Measurements from ENCODE around the gene DYSF. TPM values are rescaled to one million over a fixed set of nuclear protein-coding genes. Genes with fewer than 3 reads are reported as not detected.

DYSF gene
- total RNA-seq, 1 donor from 2014 or later = 72.0 TPM

- no peak for DNase-seq (ENCODE audit: extremely low spot score, unreplicated experiment)
- Mint-ChIP-seq H3K4me1 (ENCODE audit: unreplicated experiment) (no peaks in the 10 kb centered on the region), H3K27me3 (ENCODE audit: unreplicated experiment) (no peaks in the 10 kb centered on the region), H3K27ac (ENCODE audit: unreplicated experiment) (no peak overlapping the region), H3K9me3 (ENCODE audit: unreplicated experiment) (no peaks in the 10 kb centered on the region), H3K4me3 (ENCODE audit: unreplicated experiment) (no peak overlapping the region), H3K36me3 (ENCODE audit: unreplicated experiment) (peaks cover 5% of the 10 kb centered on the region)
- TF ChIP-seq, protein P1, sequence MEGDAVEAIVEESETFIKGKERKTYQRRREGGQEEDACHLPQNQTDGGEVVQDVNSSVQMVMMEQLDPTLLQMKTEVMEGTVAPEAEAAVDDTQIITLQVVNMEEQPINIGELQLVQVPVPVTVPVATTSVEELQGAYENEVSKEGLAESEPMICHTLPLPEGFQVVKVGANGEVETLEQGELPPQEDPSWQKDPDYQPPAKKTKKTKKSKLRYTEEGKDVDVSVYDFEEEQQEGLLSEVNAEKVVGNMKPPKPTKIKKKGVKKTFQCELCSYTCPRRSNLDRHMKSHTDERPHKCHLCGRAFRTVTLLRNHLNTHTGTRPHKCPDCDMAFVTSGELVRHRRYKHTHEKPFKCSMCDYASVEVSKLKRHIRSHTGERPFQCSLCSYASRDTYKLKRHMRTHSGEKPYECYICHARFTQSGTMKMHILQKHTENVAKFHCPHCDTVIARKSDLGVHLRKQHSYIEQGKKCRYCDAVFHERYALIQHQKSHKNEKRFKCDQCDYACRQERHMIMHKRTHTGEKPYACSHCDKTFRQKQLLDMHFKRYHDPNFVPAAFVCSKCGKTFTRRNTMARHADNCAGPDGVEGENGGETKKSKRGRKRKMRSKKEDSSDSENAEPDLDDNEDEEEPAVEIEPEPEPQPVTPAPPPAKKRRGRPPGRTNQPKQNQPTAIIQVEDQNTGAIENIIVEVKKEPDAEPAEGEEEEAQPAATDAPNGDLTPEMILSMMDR (IDR thresholded peaks at IDR 0.05) = no peak
Observed at GRCh38 chr2:71601136-71602114, 148.1 kb downstream of the DYSF start.

GRCh38 chr2:71602115-71602495 lies 148.7 kb downstream of the DYSF start:
- peaks cover 5% of the 10 kb centered on the region for H3K36me3 Mint-ChIP-seq (ENCODE audit: unreplicated experiment)
- no peak overlapping the region for H3K4me3 Mint-ChIP-seq (ENCODE audit: unreplicated experiment)

DNA sequence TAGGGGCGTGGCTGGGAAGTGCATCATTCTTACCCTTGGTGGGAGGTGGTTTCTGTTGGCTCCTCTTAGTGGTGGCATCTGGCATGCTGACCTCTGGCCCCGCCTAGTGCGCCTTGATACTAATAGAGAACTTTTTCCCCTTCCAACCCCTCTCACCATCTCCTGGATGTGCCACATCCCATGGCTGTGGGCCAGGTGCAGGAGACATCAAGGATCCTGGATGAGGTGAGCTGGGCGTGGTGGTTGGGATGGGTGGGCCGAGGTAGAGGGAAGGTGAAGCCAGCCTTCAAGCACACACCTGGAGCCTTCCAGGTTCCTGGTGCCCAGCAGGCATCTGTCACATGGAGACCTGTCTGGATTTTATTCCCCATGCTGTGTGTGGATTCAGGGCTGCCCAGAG lies 149.2 kb downstream of the DYSF start:
- Mint-ChIP-seq H3K4me3 (ENCODE audit: unreplicated experiment) (no peak overlapping the region), H3K27me3 (ENCODE audit: unreplicated experiment) (no peaks in the 10 kb centered on the region), H3K9me3 (ENCODE audit: unreplicated experiment) (no peaks in the 10 kb centered on the region), H3K27ac (ENCODE audit: unreplicated experiment) (no peak overlapping the region), H3K36me3 (ENCODE audit: unreplicated experiment) (peaks cover 5% of the 10 kb centered on the region), H3K4me1 (ENCODE audit: unreplicated experiment) (no peaks in the 10 kb centered on the region)
- DNase-seq (ENCODE audit: extremely low spot score, unreplicated experiment) = no peak
- TF ChIP-seq, protein P1 (IDR thresholded peaks at IDR 0.05) = no peak

More at GRCh38 chr2:71602115-71602495, 148.7 kb downstream of the DYSF start:
- Mint-ChIP-seq H3K9me3 (ENCODE audit: unreplicated experiment) (no peaks in the 10 kb centered on the region), H3K27me3 (ENCODE audit: unreplicated experiment) (no peaks in the 10 kb centered on the region), H3K4me1 (ENCODE audit: unreplicated experiment) (no peaks in the 10 kb centered on the region), H3K27ac (ENCODE audit: unreplicated experiment) (no peak overlapping the region)
- TF ChIP-seq, protein P1 (IDR thresholded peaks at IDR 0.05) = no peak
- no peak for DNase-seq (ENCODE audit: extremely low spot score, unreplicated experiment)

DNA sequence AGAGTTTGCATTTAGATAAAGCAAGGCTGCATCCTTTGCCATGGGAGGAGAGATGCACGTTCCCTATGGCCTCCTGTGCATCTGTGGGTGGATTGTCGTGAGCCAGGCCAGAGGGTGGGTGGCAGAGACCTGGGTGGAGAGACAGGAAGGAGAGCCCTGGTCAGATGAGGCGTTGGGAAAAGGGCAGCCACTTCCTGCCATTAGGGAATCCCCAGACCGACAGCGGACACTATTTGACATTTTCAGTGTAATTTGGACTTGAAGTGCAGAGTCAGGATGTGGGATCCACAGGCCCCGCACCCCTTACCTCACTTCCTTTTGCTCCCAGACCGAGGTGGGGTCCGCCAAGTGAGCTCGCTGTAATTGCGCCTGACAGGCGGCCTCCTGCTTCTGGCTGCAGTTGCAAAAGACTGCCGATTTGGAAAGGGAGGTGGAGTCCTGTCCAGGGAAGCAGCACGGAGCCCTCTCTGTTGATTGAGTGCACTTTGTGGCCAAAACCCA lies 150.0 kb downstream of the DYSF start:
- Mint-ChIP-seq H3K27me3 (ENCODE audit: unreplicated experiment) (no peaks in the 10 kb centered on the region), H3K9me3 (ENCODE audit: unreplicated experiment) (no peaks in the 10 kb centered on the region), H3K4me1 (ENCODE audit: unreplicated experiment) (no peaks in the 10 kb centered on the region), H3K4me3 (ENCODE audit: unreplicated experiment) (no peak overlapping the region), H3K27ac (ENCODE audit: unreplicated experiment) (no peak overlapping the region), H3K36me3 (ENCODE audit: unreplicated experiment) (peaks cover 5% of the 10 kb centered on the region)
- TF ChIP-seq, protein P1 (IDR thresholded peaks at IDR 0.05) = no peak
- DNase-seq (ENCODE audit: extremely low spot score, unreplicated experiment) = no peak

All from osteocyte (in vitro differentiated cells).